ENCODE measurements around the gene DHDH. TPM values are rescaled to one million over a fixed set of nuclear protein-coding genes. Genes with fewer than 3 reads are reported as not detected.

Gene DHDH
- total RNA-seq, 2 experiments from 2014 or later: not detected

DNA sequence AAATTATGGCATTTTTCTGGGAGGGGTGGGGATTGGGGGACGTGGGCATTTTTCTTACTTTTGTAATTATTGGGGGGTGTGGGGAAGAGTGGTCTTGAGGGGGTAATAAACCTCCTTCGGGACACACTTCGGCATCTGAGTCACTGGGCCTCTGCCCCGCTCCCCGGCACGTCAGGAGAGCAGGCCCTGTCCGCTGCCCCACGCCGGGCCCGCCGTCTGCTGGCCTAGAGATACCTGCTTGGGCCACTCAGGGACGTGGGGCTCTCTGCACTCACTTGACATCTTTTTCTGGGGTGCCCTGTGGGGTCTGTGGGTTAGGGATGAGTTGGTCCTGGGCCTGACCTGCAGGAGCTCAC is 28.2 kb downstream of the DHDH start:
- H2AFZ ChIP-seq (ENCODE audit: low read length): no peak overlapping the region
- H3K4me2 ChIP-seq (ENCODE audit: low read length): peak overlapping the region; percentile 94
- TF ChIP-seq, protein P1, sequence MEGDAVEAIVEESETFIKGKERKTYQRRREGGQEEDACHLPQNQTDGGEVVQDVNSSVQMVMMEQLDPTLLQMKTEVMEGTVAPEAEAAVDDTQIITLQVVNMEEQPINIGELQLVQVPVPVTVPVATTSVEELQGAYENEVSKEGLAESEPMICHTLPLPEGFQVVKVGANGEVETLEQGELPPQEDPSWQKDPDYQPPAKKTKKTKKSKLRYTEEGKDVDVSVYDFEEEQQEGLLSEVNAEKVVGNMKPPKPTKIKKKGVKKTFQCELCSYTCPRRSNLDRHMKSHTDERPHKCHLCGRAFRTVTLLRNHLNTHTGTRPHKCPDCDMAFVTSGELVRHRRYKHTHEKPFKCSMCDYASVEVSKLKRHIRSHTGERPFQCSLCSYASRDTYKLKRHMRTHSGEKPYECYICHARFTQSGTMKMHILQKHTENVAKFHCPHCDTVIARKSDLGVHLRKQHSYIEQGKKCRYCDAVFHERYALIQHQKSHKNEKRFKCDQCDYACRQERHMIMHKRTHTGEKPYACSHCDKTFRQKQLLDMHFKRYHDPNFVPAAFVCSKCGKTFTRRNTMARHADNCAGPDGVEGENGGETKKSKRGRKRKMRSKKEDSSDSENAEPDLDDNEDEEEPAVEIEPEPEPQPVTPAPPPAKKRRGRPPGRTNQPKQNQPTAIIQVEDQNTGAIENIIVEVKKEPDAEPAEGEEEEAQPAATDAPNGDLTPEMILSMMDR (conservative IDR thresholded peaks at IDR 0.05; ENCODE audit: low read length): no peak
- TF ChIP-seq EZH2phosphoT487 (IDR thresholded peaks at IDR 0.05; ENCODE audit: borderline replicate concordance, low read depth, low read length): no peak
- peak overlapping the region; percentile 54 for H3K27ac ChIP-seq (ENCODE audit: low read depth, low read length, poor library complexity, severe bottlenecking)
- POLR2A ChIA-PET: interaction anchor here (0.6 kb wide), 1 partner anchor 78 kb away, joined by 10 read pairs; no protein-coding TSS in a partner anchor
- no peaks in the 10 kb centered on the region for H3K9me3 ChIP-seq (ENCODE audit: low read length)
- H3K4me3 ChIP-seq (ENCODE audit: low read depth, low read length, poor library complexity, severe bottlenecking): no peak overlapping the region
- peaks cover 17% of the 10 kb centered on the region for H3K36me3 ChIP-seq (ENCODE audit: insufficient read depth, low read length)
- H3K4me1 ChIP-seq (ENCODE audit: insufficient read depth, low read length, poor library complexity, severe bottlenecking): peaks cover 35% of the 10 kb centered on the region
- no TSS peak for BruUV-seq (replicated peaks)
- DNase-seq (ENCODE audit: low spot score): no peak
- intact Hi-C loops (cut with micrococcal nuclease; ENCODE audit: unreplicated experiment): no loop called here
- H3K79me2 ChIP-seq (ENCODE audit: insufficient read depth, low read depth, low read length): peaks cover 14% of the 10 kb centered on the region; the same call in 1 of the 2 replicates
- no peaks in the 10 kb centered on the region for H4K20me1 ChIP-seq (ENCODE audit: insufficient read depth, low read length)
- no peaks in the 10 kb centered on the region for H3K9me2 ChIP-seq (ENCODE audit: insufficient read depth, low read length)
- CTCF ChIA-PET (ENCODE audit: unreplicated experiment): interaction anchor here (1.2 kb wide), 1 partner anchor 75 kb away, joined by 5 read pairs; no protein-coding TSS in a partner anchor

- Histone ChIP-seq H3K4me3 (ENCODE audit: low read depth, low read length, poor library complexity, severe bottlenecking) (peak overlapping the region; percentile 73), H3K27ac (ENCODE audit: low read depth, low read length, poor library complexity, severe bottlenecking) (peak overlapping the region; percentile 54), H3K79me2 (ENCODE audit: insufficient read depth, low read depth, low read length) (peaks cover 17% of the 10 kb centered on the region; the same call in 1 of the 2 replicates), H3K4me1 (ENCODE audit: insufficient read depth, low read length, poor library complexity, severe bottlenecking) (peaks cover 41% of the 10 kb centered on the region), H3K36me3 (ENCODE audit: insufficient read depth, low read length) (peaks cover 23% of the 10 kb centered on the region), H3K9me2 (ENCODE audit: insufficient read depth, low read length) (no peaks in the 10 kb centered on the region), H4K20me1 (ENCODE audit: insufficient read depth, low read length) (no peaks in the 10 kb centered on the region), H2AFZ (ENCODE audit: low read length) (no peak overlapping the region), H3K4me2 (ENCODE audit: low read length) (peak overlapping the region; percentile 94), H3K9me3 (ENCODE audit: low read length) (no peaks in the 10 kb centered on the region)
- ChIA-PET CTCF (ENCODE audit: unreplicated experiment) (interaction anchor here (0.5 to 1.2 kb wide), 4 partner anchors 11 to 101 kb away, joined by 4 to 5 read pairs (median 5); partner anchors contain the start of gene RUVBL2), POLR2A (interaction anchor here (0.6 kb wide), 1 partner anchor 69 kb away, joined by 3 read pairs; no protein-coding TSS in a partner anchor)
- DNase-seq (ENCODE audit: low spot score): peak; percentile 83
- TF ChIP-seq, protein P1 (conservative IDR thresholded peaks at IDR 0.05; ENCODE audit: low read length): no peak
- no peak for TF ChIP-seq EZH2phosphoT487 (IDR thresholded peaks at IDR 0.05; ENCODE audit: borderline replicate concordance, low read depth, low read length)
- no TSS peak for BruUV-seq (replicated peaks)
- intact Hi-C loops (cut with micrococcal nuclease; ENCODE audit: unreplicated experiment): no loop called here
Measured at GRCh38 chr19:48962029-48962848, 28.7 kb downstream of the DHDH start.

GRCh38 chr19:48962849-48963165 is 29.3 kb downstream of the DHDH start:
- intact Hi-C loops (cut with micrococcal nuclease; ENCODE audit: unreplicated experiment): no loop called here
- Histone ChIP-seq H3K36me3 (ENCODE audit: insufficient read depth, low read length) (peaks cover 26% of the 10 kb centered on the region), H2AFZ (ENCODE audit: low read length) (no peak overlapping the region), H3K9me2 (ENCODE audit: insufficient read depth, low read length) (no peaks in the 10 kb centered on the region), H4K20me1 (ENCODE audit: insufficient read depth, low read length) (no peaks in the 10 kb centered on the region), H3K9me3 (ENCODE audit: low read length) (no peaks in the 10 kb centered on the region), H3K79me2 (ENCODE audit: insufficient read depth, low read depth, low read length) (peaks cover 17% of the 10 kb centered on the region; the same call in 1 of the 2 replicates), H3K4me1 (ENCODE audit: insufficient read depth, low read length, poor library complexity, severe bottlenecking) (peaks cover 46% of the 10 kb centered on the region), H3K4me2 (ENCODE audit: low read length) (peak overlapping the region; percentile 94), H3K27ac (ENCODE audit: low read depth, low read length, poor library complexity, severe bottlenecking) (peak overlapping the region; percentile 54), H3K4me3 (ENCODE audit: low read depth, low read length, poor library complexity, severe bottlenecking) (peak overlapping the region; percentile 73)
- ChIA-PET CTCF (ENCODE audit: unreplicated experiment) (interaction anchor here (0.5 to 1.2 kb wide), 2 partner anchors 31 to 77 kb away, joined by 4 to 5 read pairs; partner anchors contain the start of gene RUVBL2), POLR2A (interaction anchor here (0.6 kb wide), 1 partner anchor 70 kb away, joined by 3 read pairs; no protein-coding TSS in a partner anchor)
- BruUV-seq (replicated peaks): no TSS peak
- no peak for DNase-seq (ENCODE audit: low spot score)
- TF ChIP-seq, protein P1 (conservative IDR thresholded peaks at IDR 0.05; ENCODE audit: low read length): no peak
- TF ChIP-seq EZH2phosphoT487 (IDR thresholded peaks at IDR 0.05; ENCODE audit: borderline replicate concordance, low read depth, low read length): no peak
